ENCODE results near the gene CKS1B. TPM values are rescaled to one million over a fixed set of nuclear protein-coding genes. Genes with fewer than 3 reads are reported as not detected.
A peak's percentile ranks its signal among the peaks of the same experiment; 100 is the strongest.

CKS1B gene
- total RNA-seq, 1 experiment from 2014 or later: 258 TPM

DNA sequence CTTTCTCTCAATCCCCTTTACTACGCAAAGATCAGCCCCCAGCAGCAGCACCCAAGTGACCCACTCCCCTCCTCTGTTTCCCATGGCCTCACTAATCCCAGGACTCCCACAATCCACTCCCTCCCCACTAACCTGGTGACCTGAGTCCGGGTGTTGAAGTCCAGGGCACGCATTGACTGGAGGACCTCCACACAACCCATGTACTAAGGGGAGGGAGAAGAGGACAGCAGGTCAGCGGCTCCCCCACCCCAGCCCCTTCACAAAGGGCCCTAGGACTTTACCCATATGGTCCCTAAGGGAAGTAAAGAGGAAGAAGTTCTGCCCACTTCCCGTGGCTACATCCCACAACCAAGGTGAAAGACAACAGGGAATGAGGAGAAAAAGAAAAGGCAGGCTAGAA lies 5.2 kb upstream of the CKS1B start:
- Mint-ChIP-seq H3K4me3 (no peak overlapping the region), H3K36me3 (peaks cover 38% of the 10 kb centered on the region), H3K27me3 (ENCODE audit: low read depth) (no peaks in the 10 kb centered on the region), H3K27ac (peak overlapping the region; percentile 81), H3K9me3 (no peaks in the 10 kb centered on the region), H3K4me1 (peaks cover 42% of the 10 kb centered on the region)
- no peak for ATAC-seq
- POLR2A ChIA-PET: interaction anchor here (0.6 to 7.3 kb wide), 9 partner anchors 12 to 225 kb away, joined by 3 to 176 read pairs (median 6); partner anchors contain the start of genes EFNA3, FLAD1, LENEP and PBXIP1
- CTCF ChIA-PET: interaction anchor here (0.6 to 8.3 kb wide), 6 partner anchors 13 to 94 kb away, joined by 3 to 176 read pairs (median 12); partner anchors contain the start of genes EFNA4, LENEP, PBXIP1 and ZBTB7B
- TF ChIP-seq NR3C1 (CRISPR knock-in tag; conservative IDR thresholded peaks at IDR 0.05; ENCODE audit: low read depth): no peak
- TF ChIP-seq NFYB (CRISPR knock-in tag; conservative IDR thresholded peaks at IDR 0.05; ENCODE audit: low read depth): no peak
- TF ChIP-seq ELF4 (CRISPR knock-in tag; IDR thresholded peaks at IDR 0.05; ENCODE audit: low read depth): no peak
- TF ChIP-seq ZNF232 (CRISPR knock-in tag; IDR thresholded peaks at IDR 0.05): no peak
- TF ChIP-seq OVOL2 (CRISPR knock-in tag; IDR thresholded peaks at IDR 0.05; ENCODE audit: borderline replicate concordance): no peak
- TF ChIP-seq SMAD4 (CRISPR knock-in tag; IDR thresholded peaks at IDR 0.05): no peak
- TF ChIP-seq ETV6 (CRISPR knock-in tag; IDR thresholded peaks at IDR 0.05): no peak
- TF ChIP-seq ATF1 (CRISPR knock-in tag; IDR thresholded peaks at IDR 0.05): no peak
- TF ChIP-seq IRF1 (CRISPR knock-in tag; IDR thresholded peaks at IDR 0.05): no peak
- TF ChIP-seq TP53 (CRISPR knock-in tag; IDR thresholded peaks at IDR 0.05): no peak
- DNase-seq (ENCODE audit: low spot score): no peak

DNA sequence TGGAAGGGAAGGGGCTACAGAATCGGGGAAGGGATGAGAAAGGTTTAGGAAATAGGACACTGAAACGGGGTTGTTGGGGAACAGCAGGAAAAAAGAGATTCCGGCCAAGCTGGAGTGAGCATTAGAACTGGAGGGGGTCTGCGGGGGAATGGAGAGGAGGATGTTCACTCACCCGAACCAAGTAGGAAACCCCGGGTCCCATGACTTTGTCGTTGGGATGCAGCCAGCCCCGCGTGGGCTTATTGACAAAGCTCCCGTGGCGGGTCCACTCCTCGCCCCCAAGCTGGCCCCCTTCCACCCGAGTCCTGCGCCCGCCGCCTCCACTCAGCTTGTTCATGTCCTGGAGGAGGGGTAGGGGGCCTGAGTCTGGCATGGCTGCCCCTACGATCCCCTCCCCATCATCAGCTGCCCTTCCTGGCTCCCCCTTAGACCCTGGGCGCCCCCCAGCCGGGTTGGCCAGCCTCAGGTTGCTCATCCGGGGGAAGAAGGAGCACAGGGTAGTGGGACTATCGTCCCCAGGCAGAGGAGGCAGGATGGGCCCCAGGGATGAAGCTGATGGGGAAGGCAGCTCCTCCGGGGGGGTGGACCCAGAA lies 4.5 kb upstream of the CKS1B start:
- no peaks in the 10 kb centered on the region for H3K9me3 Mint-ChIP-seq
- H3K27ac Mint-ChIP-seq: peak overlapping the region; percentile 81; the same call in 1 of the 2 replicates
- CTCF ChIA-PET: interaction anchor here (0.6 to 8.3 kb wide), 22 partner anchors 8 to 281 kb away, joined by 3 to 176 read pairs (median 7); partner anchors contain the start of genes ADAM15, EFNA4, FLAD1 and KRTCAP2
- peaks cover 33% of the 10 kb centered on the region for H3K36me3 Mint-ChIP-seq
- POLR2A ChIA-PET: interaction anchor here (0.6 to 7.3 kb wide), 20 partner anchors 8 to 934 kb away, joined by 3 to 176 read pairs (median 4); partner anchors contain the start of genes CHRNB2, EFNA3, FLAD1 and KCNN3
- ATAC-seq: no peak
- H3K4me3 Mint-ChIP-seq: no peak overlapping the region
- TF ChIP-seq, protein P1, sequence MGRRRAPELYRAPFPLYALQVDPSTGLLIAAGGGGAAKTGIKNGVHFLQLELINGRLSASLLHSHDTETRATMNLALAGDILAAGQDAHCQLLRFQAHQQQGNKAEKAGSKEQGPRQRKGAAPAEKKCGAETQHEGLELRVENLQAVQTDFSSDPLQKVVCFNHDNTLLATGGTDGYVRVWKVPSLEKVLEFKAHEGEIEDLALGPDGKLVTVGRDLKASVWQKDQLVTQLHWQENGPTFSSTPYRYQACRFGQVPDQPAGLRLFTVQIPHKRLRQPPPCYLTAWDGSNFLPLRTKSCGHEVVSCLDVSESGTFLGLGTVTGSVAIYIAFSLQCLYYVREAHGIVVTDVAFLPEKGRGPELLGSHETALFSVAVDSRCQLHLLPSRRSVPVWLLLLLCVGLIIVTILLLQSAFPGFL (CRISPR knock-in tag; IDR thresholded peaks at IDR 0.05; ENCODE audit: borderline replicate concordance): no peak
- TF ChIP-seq, protein P2, sequence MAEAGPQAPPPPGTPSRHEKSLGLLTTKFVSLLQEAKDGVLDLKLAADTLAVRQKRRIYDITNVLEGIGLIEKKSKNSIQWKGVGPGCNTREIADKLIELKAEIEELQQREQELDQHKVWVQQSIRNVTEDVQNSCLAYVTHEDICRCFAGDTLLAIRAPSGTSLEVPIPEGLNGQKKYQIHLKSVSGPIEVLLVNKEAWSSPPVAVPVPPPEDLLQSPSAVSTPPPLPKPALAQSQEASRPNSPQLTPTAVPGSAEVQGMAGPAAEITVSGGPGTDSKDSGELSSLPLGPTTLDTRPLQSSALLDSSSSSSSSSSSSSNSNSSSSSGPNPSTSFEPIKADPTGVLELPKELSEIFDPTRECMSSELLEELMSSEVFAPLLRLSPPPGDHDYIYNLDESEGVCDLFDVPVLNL (CRISPR knock-in tag; IDR thresholded peaks at IDR 0.05; ENCODE audit: borderline replicate concordance, low read depth): no peak
- TF ChIP-seq PRRX2 (CRISPR knock-in tag; IDR thresholded peaks at IDR 0.05): no peak
- no peak for TF ChIP-seq NR1H2 (CRISPR knock-in tag; IDR thresholded peaks at IDR 0.05)
- TF ChIP-seq ZNF263 (CRISPR knock-in tag; IDR thresholded peaks at IDR 0.05; ENCODE audit: low read depth): no peak
- TF ChIP-seq, protein P3, sequence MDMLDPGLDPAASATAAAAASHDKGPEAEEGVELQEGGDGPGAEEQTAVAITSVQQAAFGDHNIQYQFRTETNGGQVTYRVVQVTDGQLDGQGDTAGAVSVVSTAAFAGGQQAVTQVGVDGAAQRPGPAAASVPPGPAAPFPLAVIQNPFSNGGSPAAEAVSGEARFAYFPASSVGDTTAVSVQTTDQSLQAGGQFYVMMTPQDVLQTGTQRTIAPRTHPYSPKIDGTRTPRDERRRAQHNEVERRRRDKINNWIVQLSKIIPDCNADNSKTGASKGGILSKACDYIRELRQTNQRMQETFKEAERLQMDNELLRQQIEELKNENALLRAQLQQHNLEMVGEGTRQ (CRISPR knock-in tag; IDR thresholded peaks at IDR 0.05): no peak
- TF ChIP-seq, protein P4, sequence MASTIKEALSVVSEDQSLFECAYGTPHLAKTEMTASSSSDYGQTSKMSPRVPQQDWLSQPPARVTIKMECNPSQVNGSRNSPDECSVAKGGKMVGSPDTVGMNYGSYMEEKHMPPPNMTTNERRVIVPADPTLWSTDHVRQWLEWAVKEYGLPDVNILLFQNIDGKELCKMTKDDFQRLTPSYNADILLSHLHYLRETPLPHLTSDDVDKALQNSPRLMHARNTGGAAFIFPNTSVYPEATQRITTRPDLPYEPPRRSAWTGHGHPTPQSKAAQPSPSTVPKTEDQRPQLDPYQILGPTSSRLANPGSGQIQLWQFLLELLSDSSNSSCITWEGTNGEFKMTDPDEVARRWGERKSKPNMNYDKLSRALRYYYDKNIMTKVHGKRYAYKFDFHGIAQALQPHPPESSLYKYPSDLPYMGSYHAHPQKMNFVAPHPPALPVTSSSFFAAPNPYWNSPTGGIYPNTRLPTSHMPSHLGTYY (CRISPR knock-in tag; IDR thresholded peaks at IDR 0.05): no peak
- TF ChIP-seq GRHL2 (CRISPR knock-in tag; IDR thresholded peaks at IDR 0.05; ENCODE audit: insufficient replicate concordance, severe bottlenecking): no peak
- DNase-seq (ENCODE audit: low spot score): no peak
- H3K27me3 Mint-ChIP-seq (ENCODE audit: low read depth): no peaks in the 10 kb centered on the region
- peaks cover 42% of the 10 kb centered on the region for H3K4me1 Mint-ChIP-seq
